Osteoblast (primary cell): Measurements from ENCODE around the gene AUTS2. TPM values are rescaled to one million over a fixed set of nuclear protein-coding genes. Genes with fewer than 3 reads are reported as not detected.

Experiments used
- DNase-seq: peaks from one replicate; pipeline ENCODE4 v3.0.0; 2011; ENCODE audit warnings: low spot score, mixed read lengths; ENCODE audit not compliant: insufficient read length; ENCODE audit errors: missing footprints
- H2AFZ ChIP-seq: 2 replicates; pipeline ENCODE4 v1.6.0; 2011; ENCODE audit warnings: mild to moderate bottlenecking, low read length
- H3K27ac ChIP-seq: 2 replicates; pipeline ENCODE4 v1.5.1; 2011; ENCODE audit warnings: mild to moderate bottlenecking, low read depth, low read length, moderate library complexity
- H3K27me3 ChIP-seq: 2 replicates; pipeline ENCODE4 v1.6.0; 2012; ENCODE audit warnings: mild to moderate bottlenecking, control low read depth, inconsistent platforms, low read length, moderate library complexity; ENCODE audit not compliant: insufficient read depth
- H3K36me3 ChIP-seq: 2 replicates; pipeline ENCODE4 v1.5.1; 2011; ENCODE audit warnings: mild to moderate bottlenecking, low read length, control low read depth, moderate library complexity; ENCODE audit not compliant: insufficient read depth
- H3K4me1 ChIP-seq: 2 replicates; pipeline ENCODE4 v1.5.1; 2011; ENCODE audit warnings: mild to moderate bottlenecking, low read length, control low read depth, moderate library complexity; ENCODE audit not compliant: insufficient read depth
- H3K4me2 ChIP-seq: 2 replicates; pipeline ENCODE4 v1.6.0; 2011; ENCODE audit warnings: mild to moderate bottlenecking, low read length; ENCODE audit not compliant: insufficient read depth
- H3K4me3 ChIP-seq: fragments of 200-600 bp; sonication (generic); 3 replicates; pipeline ENCODE4 v1.5.1; 2012; ENCODE audit warnings: mild to moderate bottlenecking, low read length, inconsistent platforms; ENCODE audit not compliant: insufficient read depth
- H3K79me2 ChIP-seq: 2 replicates; pipeline ENCODE4 v1.6.0; 2012; ENCODE audit warnings: mild to moderate bottlenecking, low read length, control low read depth, inconsistent platforms; ENCODE audit not compliant: insufficient read depth
- H3K9me3 ChIP-seq: 2 replicates; pipeline ENCODE4 v1.5.1; 2011; ENCODE audit warnings: low read depth, low read length, control low read depth
- H4K20me1 ChIP-seq: 2 replicates; pipeline ENCODE4 v1.6.0; 2012; ENCODE audit warnings: mild to moderate bottlenecking, low read length, control low read depth; ENCODE audit not compliant: insufficient read depth
- total RNA-seq: library from RNA; depleted of rRNA; stranded (reverse); fragments of >200 nt; gene quantifications from 2 replicates; pipeline ENCODE4 v1.2.3, GENCODE V29; 2012
- TF ChIP-seq, protein P1 (sequence below): IDR thresholded peaks from 2 replicates; pipeline ENCODE4 v1.5.1; 2011; ENCODE audit warnings: mild to moderate bottlenecking, low read depth, low read length, moderate library complexity; ENCODE audit errors: extremely low read depth

AUTS2 gene
- total RNA-seq, 1 donor = 15.2 TPM

DNA sequence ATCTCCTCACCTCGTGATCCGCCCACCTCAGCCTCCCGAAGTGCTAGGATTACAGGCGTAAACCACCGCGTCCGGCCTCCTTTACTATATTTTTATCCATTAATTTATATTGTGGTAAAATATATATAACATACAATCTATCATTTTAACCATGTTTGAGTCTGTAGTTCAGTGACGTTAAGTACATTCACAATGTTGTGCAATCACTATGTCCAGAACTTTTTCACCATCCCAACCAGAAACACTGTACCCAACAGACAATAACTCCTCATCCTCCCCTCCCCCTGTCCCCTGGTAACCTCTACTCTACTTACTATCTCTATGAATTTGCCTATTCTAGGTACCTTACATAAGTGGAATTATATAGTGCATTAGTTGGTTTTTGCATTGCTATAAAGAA is 1236.1 kb downstream of the AUTS2 start:
- Histone ChIP-seq H3K4me1 (peaks cover 5% of the 10 kb centered on the region), H3K4me3 (no peak overlapping the region), H3K27me3 (no peaks in the 10 kb centered on the region), H3K4me2 (no peak overlapping the region), H2AFZ (no peak overlapping the region), H3K9me3 (no peaks in the 10 kb centered on the region), H3K36me3 (no peaks in the 10 kb centered on the region), H3K79me2 (no peaks in the 10 kb centered on the region), H4K20me1 (no peaks in the 10 kb centered on the region), H3K27ac (no peak overlapping the region)
- no peak for DNase-seq
- TF ChIP-seq, protein P1, sequence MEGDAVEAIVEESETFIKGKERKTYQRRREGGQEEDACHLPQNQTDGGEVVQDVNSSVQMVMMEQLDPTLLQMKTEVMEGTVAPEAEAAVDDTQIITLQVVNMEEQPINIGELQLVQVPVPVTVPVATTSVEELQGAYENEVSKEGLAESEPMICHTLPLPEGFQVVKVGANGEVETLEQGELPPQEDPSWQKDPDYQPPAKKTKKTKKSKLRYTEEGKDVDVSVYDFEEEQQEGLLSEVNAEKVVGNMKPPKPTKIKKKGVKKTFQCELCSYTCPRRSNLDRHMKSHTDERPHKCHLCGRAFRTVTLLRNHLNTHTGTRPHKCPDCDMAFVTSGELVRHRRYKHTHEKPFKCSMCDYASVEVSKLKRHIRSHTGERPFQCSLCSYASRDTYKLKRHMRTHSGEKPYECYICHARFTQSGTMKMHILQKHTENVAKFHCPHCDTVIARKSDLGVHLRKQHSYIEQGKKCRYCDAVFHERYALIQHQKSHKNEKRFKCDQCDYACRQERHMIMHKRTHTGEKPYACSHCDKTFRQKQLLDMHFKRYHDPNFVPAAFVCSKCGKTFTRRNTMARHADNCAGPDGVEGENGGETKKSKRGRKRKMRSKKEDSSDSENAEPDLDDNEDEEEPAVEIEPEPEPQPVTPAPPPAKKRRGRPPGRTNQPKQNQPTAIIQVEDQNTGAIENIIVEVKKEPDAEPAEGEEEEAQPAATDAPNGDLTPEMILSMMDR = no peak

DNA sequence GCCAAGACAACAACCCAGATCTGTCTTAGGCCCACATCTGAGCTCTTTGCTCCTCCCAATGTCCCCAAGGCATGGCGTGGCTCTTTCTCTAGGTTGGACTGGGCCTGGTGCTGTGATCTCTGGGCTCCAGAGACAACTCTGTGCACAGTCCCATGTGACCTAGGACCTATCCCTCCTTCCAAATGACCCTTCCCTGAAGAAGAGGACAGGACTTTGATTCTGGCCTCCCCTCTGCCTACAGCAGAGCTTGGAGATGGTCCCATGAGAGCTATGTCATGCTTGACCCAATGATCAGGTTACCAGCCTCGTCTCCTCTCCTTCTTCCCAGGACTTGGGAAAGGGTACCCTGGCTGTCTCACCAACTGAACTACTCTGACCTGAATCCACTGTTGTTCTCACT is 1237.4 kb downstream of the AUTS2 start:
- no peaks in the 10 kb centered on the region for H4K20me1 ChIP-seq
- no peak overlapping the region for H3K27ac ChIP-seq
- no peak overlapping the region for H3K4me2 ChIP-seq

DNA sequence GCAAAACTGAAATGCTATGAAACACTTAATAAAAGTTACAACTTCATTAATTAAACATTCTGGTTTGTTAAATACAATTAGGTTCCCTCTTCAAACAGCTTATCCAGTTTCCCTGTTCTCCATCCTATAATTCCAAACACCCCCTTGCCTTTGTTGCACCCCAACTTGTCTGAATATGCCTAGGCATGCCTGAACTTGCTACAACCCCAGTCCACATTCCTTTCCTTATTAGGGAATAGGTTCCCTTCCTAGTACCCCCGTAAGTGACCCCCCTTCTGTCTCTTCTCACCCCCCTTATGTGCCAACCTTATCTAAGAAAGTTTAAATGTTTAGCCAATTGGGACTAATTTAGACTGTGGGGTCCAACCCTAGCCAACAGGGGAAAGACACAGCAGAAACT is 1238.0 kb downstream of the AUTS2 start:
- Histone ChIP-seq H3K9me3 (no peaks in the 10 kb centered on the region), H3K4me2 (no peak overlapping the region), H3K79me2 (no peaks in the 10 kb centered on the region), H3K4me3 (no peak overlapping the region), H4K20me1 (no peaks in the 10 kb centered on the region), H3K4me1 (peaks cover 4% of the 10 kb centered on the region), H3K36me3 (no peaks in the 10 kb centered on the region), H2AFZ (no peak overlapping the region), H3K27ac (no peak overlapping the region), H3K27me3 (no peaks in the 10 kb centered on the region)
- TF ChIP-seq, protein P1 = no peak
- no peak for DNase-seq

More for the DNA sequence above, 1237.4 kb downstream of the AUTS2 start:
- TF ChIP-seq, protein P1 = no peak
- H3K9me3 ChIP-seq = no peaks in the 10 kb centered on the region
- no peaks in the 10 kb centered on the region for H3K36me3 ChIP-seq
- no peaks in the 10 kb centered on the region for H3K27me3 ChIP-seq
- no peaks in the 10 kb centered on the region for H3K79me2 ChIP-seq
- peaks cover 4% of the 10 kb centered on the region for H3K4me1 ChIP-seq
- no peak for DNase-seq
- H3K4me3 ChIP-seq = no peak overlapping the region
- no peak overlapping the region for H2AFZ ChIP-seq

DNA sequence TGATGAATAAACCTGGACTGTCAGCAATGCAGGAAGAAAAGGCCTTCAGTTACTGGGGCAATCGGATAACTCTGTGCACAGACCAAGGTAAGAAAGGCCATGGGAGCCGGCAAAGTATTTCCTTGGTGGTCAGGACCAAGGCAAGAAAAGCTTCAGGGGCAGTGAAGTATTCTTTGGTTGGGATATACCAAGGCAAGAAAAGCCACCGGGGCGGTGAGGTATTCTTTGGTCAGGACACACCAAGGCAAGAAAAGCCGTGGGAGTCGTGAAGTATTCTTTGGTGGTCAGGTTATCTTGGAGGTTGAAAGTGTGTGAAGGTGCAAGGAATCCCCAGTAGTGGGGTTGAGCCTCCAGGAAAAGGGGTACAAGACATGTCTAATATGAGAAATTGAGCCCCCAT is 1238.7 kb downstream of the AUTS2 start:
- H3K9me3 ChIP-seq = no peaks in the 10 kb centered on the region
- H3K27ac ChIP-seq = no peak overlapping the region
- peaks cover 4% of the 10 kb centered on the region for H3K4me1 ChIP-seq
- no peak for DNase-seq
- H3K36me3 ChIP-seq = no peaks in the 10 kb centered on the region
- H2AFZ ChIP-seq = no peak overlapping the region
- no peak overlapping the region for H3K4me2 ChIP-seq
- H3K4me3 ChIP-seq = no peak overlapping the region
- H3K27me3 ChIP-seq = no peaks in the 10 kb centered on the region
- no peaks in the 10 kb centered on the region for H4K20me1 ChIP-seq
- TF ChIP-seq, protein P1 = no peak
- no peaks in the 10 kb centered on the region for H3K79me2 ChIP-seq
